CD4-positive, alpha-beta T cell (primary cell): ENCODE measurements around the gene SPDYE8. TPM values are rescaled to one million over a fixed set of nuclear protein-coding genes. Genes with fewer than 3 reads are reported as not detected.
"Not testable (repeated sequence)": the region's sequence is repeated elsewhere in the genome, so short reads cannot be mapped to it uniquely, and the experiment has no call there.

Experiments used
- ATAC-seq: fragments of 200-7000 bp; cut with Tn5 transposase; one replicate; pipeline ENCODE4 v1.10.0; 2022; ENCODE audit warnings: mild to moderate bottlenecking; ENCODE audit not compliant: poor library complexity
- CTCF ChIA-PET: fragments of 350-600 bp; sonication (Branson Sonifier 250); formaldehyde crosslinking; loops from one replicate; lab custom pipeline; 2021; ENCODE audit warnings: antibody characterized with exemption, inconsistent platforms; lab: Charles Lee
- POLR2A ChIA-PET: fragments of 350-600 bp; sonication (Branson Sonifier 250); formaldehyde crosslinking; loops from one replicate; lab custom pipeline; 2021; ENCODE audit warnings: antibody characterized with exemption, inconsistent platforms; lab: Charles Lee
- DNase-seq, 14 experiments: peaks; one replicate each; pipeline ENCODE4 v3.0.0-alpha.2; 2013 to 2020; ENCODE audit warnings: mixed read lengths in 2 of 14
- H3K27ac ChIP-seq, 2 donors: one replicate each; pipeline versions ENCODE4 v1.5.1 to v1.7.0; 2013; ENCODE audit warnings: low read length in 2 of 2, low read depth in 1 of 2, mild to moderate bottlenecking in 1 of 2
- H3K27me3 ChIP-seq, 2 experiments: 1 replicate in 1 of 2; 2 replicates in 1 of 2; pipeline versions ENCODE4 v1.6.1 to v1.7.0; 2013; ENCODE audit warnings: low read length in 2 of 2, control low read depth in 1 of 2, mild to moderate bottlenecking in 1 of 2, moderate library complexity in 1 of 2; ENCODE audit not compliant: insufficient read depth in 2 of 2, control insufficient read depth in 1 of 2
- H3K36me3 ChIP-seq: one replicate; pipeline ENCODE4 v1.6.1; 2013; ENCODE audit warnings: low read length, control low read depth; ENCODE audit not compliant: insufficient read depth
- H3K4me1 ChIP-seq: one replicate; pipeline ENCODE4 v1.6.1; 2013; ENCODE audit warnings: low read length, control low read depth; ENCODE audit not compliant: insufficient read depth
- H3K4me3 ChIP-seq: one replicate; pipeline ENCODE4 v1.5.1; 2013; ENCODE audit warnings: mild to moderate bottlenecking, low read length, moderate library complexity
- H3K9me3 ChIP-seq, 2 experiments: 1 replicate in 1 of 2; 2 replicates in 1 of 2; pipeline versions ENCODE4 v1.6.1 to v1.7.0; 2013; ENCODE audit warnings: low read length in 2 of 2, mild to moderate bottlenecking in 2 of 2, control low read depth in 1 of 2, moderate library complexity in 1 of 2; ENCODE audit not compliant: control insufficient read depth in 1 of 2, insufficient read depth in 1 of 2
- H3K27ac Mint-ChIP-seq: one replicate; pipeline ENCODE4 v1.8.0; 2020; ENCODE audit warnings: mixed read lengths
- H3K27me3 Mint-ChIP-seq: one replicate; pipeline ENCODE4 v1.8.0; 2021; ENCODE audit warnings: mixed read lengths
- H3K36me3 Mint-ChIP-seq: one replicate; pipeline ENCODE4 v1.8.0; 2021; ENCODE audit warnings: low read depth, mixed read lengths
- H3K4me1 Mint-ChIP-seq: one replicate; pipeline ENCODE4 v1.8.0; 2021; ENCODE audit warnings: low read depth, mixed read lengths
- H3K4me3 Mint-ChIP-seq: one replicate; pipeline ENCODE4 v1.8.0; 2020; ENCODE audit warnings: mild to moderate bottlenecking, mixed read lengths
- H3K9me3 Mint-ChIP-seq: one replicate; pipeline ENCODE4 v1.8.0; 2020; ENCODE audit warnings: mixed read lengths
- intact Hi-C, 2 experiments: fragments of 100-400 bp; cut with DNase I in 1 of 2; cut with micrococcal nuclease in 1 of 2; formaldehyde crosslinking; loops; one replicate each; pipeline versions ENCODE4 v1.15.1 to v1.9.0; 2023 to 2025; cut with DNase I, micrococcal nuclease
- polyA plus RNA-seq, 2 donors: library from polyadenylated mRNA; unstranded; fragments of 120-200 nt; gene quantifications; one replicate each; pipeline ENCODE4 v1.2.1, GENCODE V29; 2013
- total RNA-seq, 174 experiments: library from RNA in 2 of 174; stranded (reverse) in 2 of 174; gene quantifications; one replicate each; pipeline ENCODE4 v1.2.3 and lab custom pipeline; 2021 to 2026

SPDYE8 gene
- total RNA-seq (not detected), total RNA-seq (lab: John Stamatoyannopoulos, UW) (0 reads per million in 172 experiments)
- polyA plus RNA-seq (2013, experiment 1 of 2): 0.10 TPM
- polyA plus RNA-seq (2013, experiment 2 of 2): 0.23 TPM

- H3K27ac ChIP-seq, H3K4me3 ChIP-seq, H3K4me1 Mint-ChIP-seq, H3K36me3 ChIP-seq, ATAC-seq, H3K9me3 ChIP-seq, H3K9me3 Mint-ChIP-seq, CTCF ChIA-PET, H3K27me3 ChIP-seq, DNase-seq, intact Hi-C loops, H3K27ac Mint-ChIP-seq, H3K27me3 Mint-ChIP-seq, H3K4me1 ChIP-seq, POLR2A ChIA-PET, H3K4me3 Mint-ChIP-seq, H3K36me3 Mint-ChIP-seq: not testable (repeated sequence)
Measured at GRCh38 chr7:73029666-73030065, at the start of gene SPDYE8. TSS of gene SPDYE8 (minus strand) at chr7:73029766. CDS start at chr7:73027966, 1,800 bp downstream.

- DNase-seq, CTCF ChIA-PET, H3K9me3 ChIP-seq, H3K4me1 ChIP-seq, POLR2A ChIA-PET, H3K27me3 Mint-ChIP-seq, H3K4me1 Mint-ChIP-seq, ATAC-seq, H3K4me3 ChIP-seq, H3K27ac Mint-ChIP-seq, intact Hi-C loops, H3K36me3 ChIP-seq, H3K27me3 ChIP-seq, H3K9me3 Mint-ChIP-seq, H3K36me3 Mint-ChIP-seq, H3K4me3 Mint-ChIP-seq, H3K27ac ChIP-seq: not testable (repeated sequence)
Measured at GRCh38 chr7:73057811-73058210, 28.2 kb upstream of the SPDYE8 start, which contains the start of gene SPDYE11. TSS of gene SPDYE11 (minus strand) at chr7:73057911. CDS start at chr7:73056111, 1,800 bp downstream.

GRCh38 chr7:73006491-73006890, 23.1 kb downstream of the SPDYE8 start:
- H3K27me3 Mint-ChIP-seq, H3K4me3 ChIP-seq, H3K27me3 ChIP-seq, H3K36me3 Mint-ChIP-seq, CTCF ChIA-PET, H3K4me1 Mint-ChIP-seq, H3K27ac Mint-ChIP-seq, H3K27ac ChIP-seq, intact Hi-C loops, H3K36me3 ChIP-seq, POLR2A ChIA-PET, ATAC-seq, H3K9me3 ChIP-seq, H3K9me3 Mint-ChIP-seq, H3K4me3 Mint-ChIP-seq, H3K4me1 ChIP-seq: not testable (repeated sequence)
- peak in 1 of 14 experiments; percentile 0 for DNase-seq

GRCh38 chr7:73005693-73006447, 23.7 kb downstream of the SPDYE8 start:
- H3K4me1 ChIP-seq, H3K36me3 ChIP-seq, POLR2A ChIA-PET, H3K27me3 ChIP-seq, H3K9me3 Mint-ChIP-seq, CTCF ChIA-PET, H3K27me3 Mint-ChIP-seq, H3K9me3 ChIP-seq, H3K4me1 Mint-ChIP-seq, H3K36me3 Mint-ChIP-seq, intact Hi-C loops: not testable (repeated sequence)
- H3K27ac Mint-ChIP-seq: peak overlapping the region; percentile 93
- Histone ChIP-seq H3K4me3 (peak overlapping the region; percentile 55), H3K27ac (peak overlapping the region; percentile 52 to 56)
- peak; percentile 79 for ATAC-seq
- peak; percentile 68 to 92 (median 76) for DNase-seq
- peak overlapping the region; percentile 97 for H3K4me3 Mint-ChIP-seq

- H3K27me3 Mint-ChIP-seq, intact Hi-C loops, H3K9me3 Mint-ChIP-seq, H3K4me1 ChIP-seq, H3K27me3 ChIP-seq, ATAC-seq, H3K9me3 ChIP-seq, H3K36me3 ChIP-seq, H3K36me3 Mint-ChIP-seq, CTCF ChIA-PET, H3K4me1 Mint-ChIP-seq, POLR2A ChIA-PET: not testable (repeated sequence)
- DNase-seq: peak in 10 of 14 experiments; percentile 33 to 78 (median 60)
- H3K27ac ChIP-seq: peak overlapping the region; percentile 52 to 56
- peak overlapping the region; percentile 55 for H3K4me3 ChIP-seq
- Mint-ChIP-seq H3K4me3 (peak overlapping the region; percentile 97), H3K27ac (peak overlapping the region; percentile 93)
Measured at GRCh38 chr7:73005356-73005692, 24.2 kb downstream of the SPDYE8 start.

- H3K27me3 ChIP-seq, DNase-seq, H3K4me1 ChIP-seq, CTCF ChIA-PET, H3K4me3 Mint-ChIP-seq, H3K9me3 ChIP-seq, H3K9me3 Mint-ChIP-seq, H3K36me3 ChIP-seq, H3K36me3 Mint-ChIP-seq, H3K27me3 Mint-ChIP-seq, intact Hi-C loops, H3K4me3 ChIP-seq, H3K4me1 Mint-ChIP-seq, H3K27ac ChIP-seq, POLR2A ChIA-PET, H3K27ac Mint-ChIP-seq, ATAC-seq: not testable (repeated sequence)
Measured at GRCh38 chr7:72997887-72998468, 31.6 kb downstream of the SPDYE8 start.

- ATAC-seq, H3K27ac ChIP-seq, H3K27me3 ChIP-seq, H3K4me3 Mint-ChIP-seq, H3K4me1 ChIP-seq, H3K36me3 ChIP-seq, H3K27me3 Mint-ChIP-seq, H3K9me3 ChIP-seq, POLR2A ChIA-PET, H3K27ac Mint-ChIP-seq, DNase-seq, H3K4me3 ChIP-seq, H3K36me3 Mint-ChIP-seq, H3K4me1 Mint-ChIP-seq, CTCF ChIA-PET, H3K9me3 Mint-ChIP-seq, intact Hi-C loops: not testable (repeated sequence)
Measured at GRCh38 chr7:72997447-72997846, 32.1 kb downstream of the SPDYE8 start.
